DOHH2 (cell line): ENCODE data around the gene CTSD.

Source experiments
- H3F3A ChIP-seq: fragments of 200-600 bp; sonication (generic), shearing (Covaris generic); 2 replicates; pipeline ENCODE4 v1.6.0; 2016; ENCODE audit warnings: antibody characterized with exemption, mild to moderate bottlenecking; ENCODE audit not compliant: control insufficient read depth, insufficient read depth
- H3K27ac ChIP-seq: fragments of 200-600 bp; sonication (generic); 2 replicates; pipeline ENCODE4 v1.5.1; 2014; ENCODE audit warnings: low read depth, mild to moderate bottlenecking, low read length, moderate library complexity
- H3K27me3 ChIP-seq: fragments of 200-600 bp; sonication (generic); 2 replicates; pipeline ENCODE4 v1.6.1; 2014; ENCODE audit warnings: mild to moderate bottlenecking, low read length, mixed read lengths; ENCODE audit not compliant: control insufficient read depth
- H3K36me3 ChIP-seq: fragments of 200-600 bp; sonication (generic); 2 replicates; pipeline ENCODE4 v1.6.1; 2014; ENCODE audit warnings: mild to moderate bottlenecking, low read length, moderate library complexity, mixed read lengths; ENCODE audit not compliant: control insufficient read depth
- H3K4me1 ChIP-seq: fragments of 200-600 bp; sonication (generic); 2 replicates; pipeline ENCODE4 v1.6.1; 2014; ENCODE audit warnings: mild to moderate bottlenecking, low read length, mixed read lengths; ENCODE audit not compliant: control insufficient read depth
- H3K4me2 ChIP-seq: fragments of 200-600 bp; sonication (generic); 2 replicates; pipeline ENCODE4 v1.6.0; 2014; ENCODE audit warnings: mild to moderate bottlenecking, low read length, moderate library complexity
- H3K4me3 ChIP-seq: fragments of 200-600 bp; sonication (generic); 2 replicates; pipeline ENCODE4 v1.5.1; 2014; ENCODE audit warnings: mild to moderate bottlenecking, low read length, mixed read lengths
- H3K79me2 ChIP-seq: fragments of 200-600 bp; sonication (generic); 2 replicates; pipeline ENCODE4 v1.6.1; 2014; ENCODE audit warnings: mild to moderate bottlenecking, low read length, mixed read lengths; ENCODE audit not compliant: control insufficient read depth
- H3K9me2 ChIP-seq: fragments of 200-600 bp; sonication (generic); replicated peaks from 2 replicates; pipeline ENCODE4 v1.6.1; 2014; ENCODE audit warnings: mild to moderate bottlenecking, low read length, mixed read lengths; ENCODE audit not compliant: control insufficient read depth
- H3K9me3 ChIP-seq: fragments of 200-600 bp; sonication (generic); 2 replicates; pipeline ENCODE4 v1.6.1; 2014; ENCODE audit warnings: antibody characterized with exemption, low read length, mixed read lengths; ENCODE audit not compliant: control insufficient read depth, insufficient read depth
- H4K20me1 ChIP-seq: fragments of 200-600 bp; sonication (generic); 2 replicates; pipeline ENCODE4 v1.6.0; 2014; ENCODE audit warnings: low read depth, mild to moderate bottlenecking, antibody characterized with exemption, low read length, moderate library complexity; ENCODE audit not compliant: control insufficient read depth, insufficient read depth
- EZH2phosphoT487 ChIP-seq: fragments of 200-600 bp; sonication (generic); IDR thresholded peaks from 2 replicates; pipeline ENCODE4 v1.6.1; 2017; ENCODE audit warnings: borderline replicate concordance, mild to moderate bottlenecking, antibody characterized with exemption, low read length, moderate library complexity, mixed read lengths
- TF ChIP-seq, protein P1 (sequence below): fragments of 200-600 bp; sonication (generic); IDR thresholded peaks from one replicate; pipeline ENCODE4 v1.5.1; 2014; ENCODE audit warnings: antibody characterized with exemption, mild to moderate bottlenecking, low read depth, low read length; ENCODE audit not compliant: poor library complexity, severe bottlenecking

CTSD gene

DNA sequence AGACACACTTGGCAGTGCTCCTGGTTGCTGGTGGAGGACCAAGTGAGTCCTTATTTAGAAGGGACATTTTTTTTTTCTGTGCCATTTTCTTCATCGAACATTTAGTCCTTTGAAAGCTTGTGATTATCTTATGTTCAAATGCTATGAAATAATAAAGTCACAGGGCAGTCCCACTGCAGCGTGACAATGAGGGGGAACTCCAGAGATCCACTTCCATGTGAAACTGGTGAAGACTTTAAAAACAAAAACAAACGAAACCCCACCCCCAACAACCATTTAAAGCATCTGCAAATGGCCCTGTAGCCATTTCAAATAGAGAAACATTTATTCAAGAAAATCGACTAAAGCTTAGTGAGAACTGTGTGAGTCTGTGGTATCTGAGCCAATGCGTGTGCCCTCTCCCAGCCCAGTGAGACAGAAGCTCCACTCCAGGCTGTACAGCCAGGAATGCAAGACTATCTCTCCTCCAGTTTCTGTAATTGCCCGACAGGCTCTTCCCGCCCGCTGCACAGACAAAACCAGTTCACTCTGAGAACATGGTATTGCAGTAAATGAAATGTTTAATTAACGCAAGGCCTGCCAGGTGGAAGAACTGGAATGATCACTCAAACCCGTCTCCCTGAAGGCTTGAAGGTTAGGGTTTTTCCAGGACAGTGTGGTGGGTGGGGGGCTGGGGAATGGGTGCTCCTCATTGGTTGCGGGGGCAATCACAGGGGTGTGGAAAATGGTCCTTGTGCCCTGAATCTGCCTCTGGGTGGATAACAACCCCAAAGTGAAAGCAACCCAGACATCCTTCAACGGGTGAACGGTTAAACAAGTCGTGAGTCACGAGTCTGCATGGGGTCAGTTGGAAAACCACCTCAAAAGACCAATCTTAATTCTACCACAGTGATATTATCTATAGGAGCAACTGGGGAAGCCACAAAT is 58.3 kb downstream of the CTSD start:
- Histone ChIP-seq H3K36me3 (no peaks in the 10 kb centered on the region), H3K4me2 (no peak overlapping the region), H3K27me3 (peaks cover 4% of the 10 kb centered on the region), H3K9me3 (no peaks in the 10 kb centered on the region), H3K9me2 (no peaks in the 10 kb centered on the region), H3K4me3 (no peak overlapping the region), H3K4me1 (peaks cover 13% of the 10 kb centered on the region), H3F3A (no peaks in the 10 kb centered on the region), H3K79me2 (no peaks in the 10 kb centered on the region), H4K20me1 (no peaks in the 10 kb centered on the region), H3K27ac (no peak overlapping the region)
- TF ChIP-seq, protein P1, sequence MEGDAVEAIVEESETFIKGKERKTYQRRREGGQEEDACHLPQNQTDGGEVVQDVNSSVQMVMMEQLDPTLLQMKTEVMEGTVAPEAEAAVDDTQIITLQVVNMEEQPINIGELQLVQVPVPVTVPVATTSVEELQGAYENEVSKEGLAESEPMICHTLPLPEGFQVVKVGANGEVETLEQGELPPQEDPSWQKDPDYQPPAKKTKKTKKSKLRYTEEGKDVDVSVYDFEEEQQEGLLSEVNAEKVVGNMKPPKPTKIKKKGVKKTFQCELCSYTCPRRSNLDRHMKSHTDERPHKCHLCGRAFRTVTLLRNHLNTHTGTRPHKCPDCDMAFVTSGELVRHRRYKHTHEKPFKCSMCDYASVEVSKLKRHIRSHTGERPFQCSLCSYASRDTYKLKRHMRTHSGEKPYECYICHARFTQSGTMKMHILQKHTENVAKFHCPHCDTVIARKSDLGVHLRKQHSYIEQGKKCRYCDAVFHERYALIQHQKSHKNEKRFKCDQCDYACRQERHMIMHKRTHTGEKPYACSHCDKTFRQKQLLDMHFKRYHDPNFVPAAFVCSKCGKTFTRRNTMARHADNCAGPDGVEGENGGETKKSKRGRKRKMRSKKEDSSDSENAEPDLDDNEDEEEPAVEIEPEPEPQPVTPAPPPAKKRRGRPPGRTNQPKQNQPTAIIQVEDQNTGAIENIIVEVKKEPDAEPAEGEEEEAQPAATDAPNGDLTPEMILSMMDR, result no peak
- no peak for TF ChIP-seq EZH2phosphoT487

DNA sequence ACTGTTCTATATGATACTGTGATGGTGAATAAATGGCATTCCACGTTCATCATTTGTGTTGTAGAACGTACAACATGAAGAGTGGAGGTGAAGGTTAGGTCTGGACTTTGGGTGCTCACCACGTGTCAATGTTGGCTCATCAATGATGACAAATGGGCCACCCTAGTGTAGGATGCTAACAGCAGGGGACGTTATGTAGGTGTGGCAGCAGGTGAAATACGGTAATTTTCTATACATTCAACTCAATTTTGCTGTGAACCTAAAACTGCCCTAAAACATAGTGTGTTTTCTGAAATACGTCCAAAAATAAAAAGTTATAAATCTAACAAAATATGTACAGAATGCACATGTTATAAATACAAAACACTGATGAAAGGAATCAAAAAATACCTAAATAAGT is 60.6 kb downstream of the CTSD start:
- Histone ChIP-seq H3K36me3 (no peaks in the 10 kb centered on the region), H3K4me1 (peaks cover 13% of the 10 kb centered on the region), H3F3A (no peaks in the 10 kb centered on the region), H3K27ac (no peak overlapping the region), H3K4me2 (no peak overlapping the region), H3K27me3 (peaks cover 4% of the 10 kb centered on the region), H3K9me2 (no peaks in the 10 kb centered on the region), H3K9me3 (no peaks in the 10 kb centered on the region), H4K20me1 (no peaks in the 10 kb centered on the region), H3K4me3 (no peak overlapping the region), H3K79me2 (no peaks in the 10 kb centered on the region)
- no peak for TF ChIP-seq EZH2phosphoT487
- TF ChIP-seq, protein P1, result no peak
